Activated B cell treated with CpG ODN at 0.5 μM for 24 hours (primary cell): Measurements from ENCODE around the gene HES1. TPM values are rescaled to one million over a fixed set of nuclear protein-coding genes. Genes with fewer than 3 reads are reported as not detected.

Experiments used
- ATAC-seq: fragments of 200-7000 bp; cut with Tn5 transposase; one replicate; pipeline ENCODE4 v1.10.0; 2021; ENCODE audit warnings: low read depth, mild to moderate bottlenecking, moderate library complexity
- CTCF ChIA-PET: fragments of 350-600 bp; sonication (Branson Sonifier 250); formaldehyde crosslinking; loops from one replicate; lab custom pipeline; 2021; ENCODE audit warnings: antibody characterized with exemption; lab: Charles Lee
- POLR2A ChIA-PET: fragments of 350-600 bp; sonication (Branson Sonifier 250); formaldehyde crosslinking; loops from one replicate; lab custom pipeline; 2021; ENCODE audit warnings: antibody characterized with exemption; lab: Charles Lee
- DNase-seq: peaks from one replicate; pipeline ENCODE4 v3.0.0; 2022
- H3K27ac Mint-ChIP-seq: one replicate; pipeline ENCODE4 v1.8.0; 2020; ENCODE audit warnings: mixed read lengths
- H3K27me3 Mint-ChIP-seq: one replicate; pipeline ENCODE4 v1.8.0; 2021; ENCODE audit warnings: mixed read lengths
- H3K36me3 Mint-ChIP-seq: one replicate; pipeline ENCODE4 v1.8.0; 2021; ENCODE audit warnings: low read depth, mixed read lengths
- H3K4me1 Mint-ChIP-seq: one replicate; pipeline ENCODE4 v1.8.0; 2021; ENCODE audit warnings: mixed read lengths
- H3K4me3 Mint-ChIP-seq: one replicate; pipeline ENCODE4 v1.8.0; 2020; ENCODE audit warnings: mild to moderate bottlenecking, mixed read lengths
- H3K9me3 Mint-ChIP-seq: one replicate; pipeline ENCODE4 v1.8.0; 2020; ENCODE audit warnings: mixed read lengths
- CTCF ChIP-seq: fragments of 200-600 bp; IDR thresholded peaks from one replicate; pipeline ENCODE4 v1.8.0; 2022; ENCODE audit warnings: antibody characterized with exemption, mild to moderate bottlenecking
- intact Hi-C: fragments of 100-400 bp; cut with micrococcal nuclease; formaldehyde crosslinking; loops from one replicate; pipeline ENCODE4 v1.15.1; 2024
- total RNA-seq: library from RNA; stranded (reverse); gene quantifications from 2 replicates; pipeline ENCODE4 v1.2.3, GENCODE V29; 2022

Gene HES1
- total RNA-seq, 1 donor from 2014 or later = 5.9 TPM

GRCh38 chr3:194129581-194130133 lies 6.3 kb upstream of the HES1 start:
- DNase-seq = no peak
- no peak for ATAC-seq
- Mint-ChIP-seq H3K4me1 (peaks cover 46% of the 10 kb centered on the region), H3K27ac (no peak overlapping the region), H3K27me3 (no peaks in the 10 kb centered on the region), H3K9me3 (no peaks in the 10 kb centered on the region), H3K36me3 (peaks cover 10% of the 10 kb centered on the region), H3K4me3 (no peak overlapping the region)
- intact Hi-C loops = loop anchor here (1.0 to 10.0 kb wide), 4 partner anchors 7 to 453 kb away; partner anchors contain the start of gene ATP13A3
- TF ChIP-seq CTCF = no peak
- ChIA-PET POLR2A (interaction anchor here (0.6 to 15.3 kb wide), 3 partner anchors 24 to 158 kb away, joined by 3 to 465 read pairs (median 14); no protein-coding TSS in a partner anchor), CTCF (interaction anchor here (1.2 to 6.8 kb wide), 6 partner anchors 9 to 186 kb away, joined by 3 to 43 read pairs (median 6); no protein-coding TSS in a partner anchor)

GRCh38 chr3:194130188-194130587 lies 5.8 kb upstream of the HES1 start:
- no peak overlapping the region for H3K4me3 Mint-ChIP-seq

GRCh38 chr3:194130807-194131589 lies 5.0 kb upstream of the HES1 start:
- intact Hi-C loops = loop anchor here (1.0 to 10.0 kb wide), 5 partner anchors 9 to 451 kb away; partner anchors contain the start of gene ATP13A3
- no peak for TF ChIP-seq CTCF
- peak overlapping the region; percentile 43 for H3K27ac Mint-ChIP-seq
- no peaks in the 10 kb centered on the region for H3K9me3 Mint-ChIP-seq
- CTCF ChIA-PET = interaction anchor here (0.8 to 6.8 kb wide), 8 partner anchors 19 to 465 kb away, joined by 3 to 43 read pairs (median 4); no protein-coding TSS in a partner anchor
- POLR2A ChIA-PET = interaction anchor here (0.6 to 15.3 kb wide), 14 partner anchors 17 to 354 kb away, joined by 3 to 465 read pairs (median 6); no protein-coding TSS in a partner anchor
- peak overlapping the region; percentile 65 for H3K4me3 Mint-ChIP-seq
- peaks cover 11% of the 10 kb centered on the region for H3K36me3 Mint-ChIP-seq
- peaks cover 1% of the 10 kb centered on the region for H3K27me3 Mint-ChIP-seq
- H3K4me1 Mint-ChIP-seq = peaks cover 53% of the 10 kb centered on the region
- ATAC-seq (peak; percentile 27), DNase-seq (no peak)

More at GRCh38 chr3:194130188-194130587, 5.8 kb upstream of the HES1 start:
- CTCF ChIA-PET = interaction anchor here (0.8 to 6.8 kb wide), 8 partner anchors 8 to 465 kb away, joined by 3 to 43 read pairs (median 4); no protein-coding TSS in a partner anchor
- H3K27me3 Mint-ChIP-seq = peaks cover 1% of the 10 kb centered on the region
- no peak for TF ChIP-seq CTCF
- intact Hi-C loops = loop anchor here (1.0 to 10.0 kb wide), 4 partner anchors 8 to 452 kb away; partner anchors contain the start of gene ATP13A3
- H3K27ac Mint-ChIP-seq = no peak overlapping the region
- no peaks in the 10 kb centered on the region for H3K9me3 Mint-ChIP-seq
- peaks cover 48% of the 10 kb centered on the region for H3K4me1 Mint-ChIP-seq
- no peak for DNase-seq
- no peak for ATAC-seq
- peaks cover 11% of the 10 kb centered on the region for H3K36me3 Mint-ChIP-seq
- POLR2A ChIA-PET = interaction anchor here (3.2 to 15.3 kb wide), 2 partner anchors 25 to 159 kb away, joined by 14 to 465 read pairs; no protein-coding TSS in a partner anchor

GRCh38 chr3:194132465-194133286 lies 3.3 kb upstream of the HES1 start:
- ChIA-PET POLR2A (interaction anchor here (1.0 to 15.3 kb wide), 7 partner anchors 27 to 175 kb away, joined by 3 to 465 read pairs (median 14); no protein-coding TSS in a partner anchor), CTCF (interaction anchor here (0.7 to 6.8 kb wide), 4 partner anchors 29 to 183 kb away, joined by 3 to 44 read pairs (median 23); no protein-coding TSS in a partner anchor)
- DNase-seq (no peak), ATAC-seq (no peak)
- Mint-ChIP-seq H3K27ac (peak overlapping the region; percentile 20), H3K9me3 (no peaks in the 10 kb centered on the region), H3K4me1 (peaks cover 67% of the 10 kb centered on the region), H3K27me3 (peaks cover 1% of the 10 kb centered on the region), H3K4me3 (peak overlapping the region; percentile 87), H3K36me3 (peaks cover 11% of the 10 kb centered on the region)
- intact Hi-C loops = loop anchor here (5.0 to 10.0 kb wide), 3 partner anchors 352 to 450 kb away; partner anchors contain the start of gene ATP13A3
- no peak for TF ChIP-seq CTCF
